Loucy (cell line): ENCODE results near the gene GOLM1.
A peak's percentile ranks its signal among the peaks of the same experiment; 100 is the strongest.

Experiments
- H2AFZ ChIP-seq: fragments of 200-600 bp; sonication (generic); 2 replicates; pipeline ENCODE4 v1.6.0; 2016; ENCODE audit warnings: antibody characterized with exemption, mild to moderate bottlenecking, low read length, moderate library complexity
- H3F3A ChIP-seq: fragments of 200-600 bp; 2 replicates; pipeline ENCODE4 v1.6.0; 2016; ENCODE audit warnings: antibody characterized with exemption, low read depth, mild to moderate bottlenecking
- H3K27me3 ChIP-seq: fragments of 200-600 bp; sonication (generic); 2 replicates; pipeline ENCODE4 v1.6.1; 2014; ENCODE audit warnings: low read length, mild to moderate bottlenecking; ENCODE audit not compliant: insufficient read depth, poor library complexity, severe bottlenecking
- H3K36me3 ChIP-seq: fragments of 200-600 bp; sonication (generic); 2 replicates; pipeline ENCODE4 v1.6.1; 2016; ENCODE audit warnings: low read length; ENCODE audit not compliant: insufficient read depth
- H3K4me1 ChIP-seq: fragments of 200-600 bp; sonication (generic); 2 replicates; pipeline ENCODE4 v1.5.1; 2014; ENCODE audit warnings: low read length, mild to moderate bottlenecking; ENCODE audit not compliant: insufficient read depth, poor library complexity, severe bottlenecking
- H3K4me2 ChIP-seq: fragments of 200-600 bp; sonication (generic); 2 replicates; pipeline ENCODE4 v1.6.0; 2014; ENCODE audit warnings: antibody characterized with exemption, low read length, low read depth, mild to moderate bottlenecking; ENCODE audit not compliant: poor library complexity, severe bottlenecking
- H3K4me3 ChIP-seq: fragments of 200-600 bp; sonication (generic); 2 replicates; pipeline ENCODE4 v1.5.1; 2014; ENCODE audit warnings: low read length, mild to moderate bottlenecking, mixed read lengths; ENCODE audit not compliant: poor library complexity, severe bottlenecking
- H3K79me2 ChIP-seq: fragments of 200-600 bp; sonication (generic); 2 replicates; pipeline ENCODE4 v1.6.1; 2014; ENCODE audit warnings: low read length; ENCODE audit not compliant: insufficient read depth
- H3K9ac ChIP-seq: fragments of 200-600 bp; sonication (generic); 2 replicates; pipeline ENCODE4 v1.6.0; 2014; ENCODE audit warnings: mild to moderate bottlenecking, low read depth, low read length, moderate library complexity; ENCODE audit not compliant: poor library complexity, severe bottlenecking
- H3K9me2 ChIP-seq: fragments of 200-600 bp; sonication (generic); replicated peaks from 2 replicates; pipeline ENCODE4 v1.6.1; 2016; ENCODE audit warnings: low read depth, low read length, mixed read lengths
- H3K9me3 ChIP-seq: fragments of 200-600 bp; sonication (generic); 2 replicates; pipeline ENCODE4 v1.6.1; 2014; ENCODE audit warnings: mild to moderate bottlenecking, antibody characterized with exemption, low read length, low read depth; ENCODE audit not compliant: insufficient read depth
- H4K20me1 ChIP-seq: fragments of 200-600 bp; sonication (generic); 2 replicates; pipeline ENCODE4 v1.6.0; 2014; ENCODE audit warnings: antibody characterized with exemption, low read length, mild to moderate bottlenecking; ENCODE audit not compliant: insufficient read depth, poor library complexity, severe bottlenecking
- CTCF ChIP-seq: fragments of 200-600 bp; sonication (generic); conservative IDR thresholded peaks from 2 replicates; pipeline ENCODE4 v1.5.1; 2014; ENCODE audit warnings: mild to moderate bottlenecking, antibody characterized with exemption, low read length
- EZH2phosphoT487 ChIP-seq: fragments of 200-600 bp; IDR thresholded peaks from 2 replicates; pipeline ENCODE4 v1.6.1; 2018; ENCODE audit warnings: antibody characterized with exemption, mild to moderate bottlenecking, moderate library complexity, borderline replicate concordance

Gene GOLM1

GRCh38 chr9:86043999-86044398 lies 55.4 kb downstream of the GOLM1 start:
- Histone ChIP-seq H3K4me3 (no peak overlapping the region), H3K4me1 (no peaks in the 10 kb centered on the region), H3K36me3 (no peaks in the 10 kb centered on the region), H3K79me2 (no peaks in the 10 kb centered on the region), H3K9me3 (no peaks in the 10 kb centered on the region), H3K4me2 (no peak overlapping the region), H3F3A (no peaks in the 10 kb centered on the region), H3K27me3 (no peaks in the 10 kb centered on the region), H4K20me1 (no peaks in the 10 kb centered on the region), H2AFZ (no peak overlapping the region), H3K9me2 (no peaks in the 10 kb centered on the region), H3K9ac (no peak overlapping the region)
- peak; percentile 63 for TF ChIP-seq CTCF
- no peak for TF ChIP-seq EZH2phosphoT487

GRCh38 chr9:86043586-86043985 lies 55.8 kb downstream of the GOLM1 start:
- Histone ChIP-seq H3K36me3 (no peaks in the 10 kb centered on the region), H2AFZ (no peak overlapping the region), H3K79me2 (no peaks in the 10 kb centered on the region), H3K4me2 (no peak overlapping the region), H3K9ac (no peak overlapping the region), H3K9me2 (no peaks in the 10 kb centered on the region), H3F3A (no peaks in the 10 kb centered on the region), H3K4me1 (no peaks in the 10 kb centered on the region), H4K20me1 (no peaks in the 10 kb centered on the region), H3K27me3 (no peaks in the 10 kb centered on the region), H3K4me3 (no peak overlapping the region), H3K9me3 (no peaks in the 10 kb centered on the region)
- TF ChIP-seq CTCF = no peak
- no peak for TF ChIP-seq EZH2phosphoT487

- H3K36me3 ChIP-seq = no peaks in the 10 kb centered on the region
- no peaks in the 10 kb centered on the region for H3F3A ChIP-seq
- no peak overlapping the region for H3K9ac ChIP-seq
- no peaks in the 10 kb centered on the region for H3K79me2 ChIP-seq
- no peak overlapping the region for H2AFZ ChIP-seq
- H3K4me3 ChIP-seq = no peak overlapping the region
- H3K4me1 ChIP-seq = no peaks in the 10 kb centered on the region
- H3K27me3 ChIP-seq = no peaks in the 10 kb centered on the region
- H3K4me2 ChIP-seq = no peak overlapping the region
- TF ChIP-seq EZH2phosphoT487 (no peak), CTCF (no peak)
- H3K9me2 ChIP-seq = no peaks in the 10 kb centered on the region
- no peaks in the 10 kb centered on the region for H3K9me3 ChIP-seq
- no peaks in the 10 kb centered on the region for H4K20me1 ChIP-seq
These were observed 57.0 kb downstream of the GOLM1 start for GRCh38 chr9:86042199-86042978.
